ENCODE results near the gene WNT3A.

Gene WNT3A

Small RNA genes within 50 kb of the gene (microRNA-seq; reads per million reads assigned to microRNA genes)
- 1.5 reads per million for gene MIR3620

All from HL-60 (cell line).